GM21576 (cell line): ENCODE measurements around the gene RHOD.

ENCODE experiments used
- ATAC-seq: cut with Tn5 transposase; IDR thresholded peaks from one replicate; pipeline ENCODE4 v1.9.1; 2021; ENCODE audit warnings: mild to moderate bottlenecking, moderate library complexity; ENCODE audit not compliant: unreplicated experiment

The RHOD gene

GRCh38 chr11:67056267-67057204 lies at the start of gene RHOD:
RHOD (plus strand) TSS chr11:67056847; CDS start chr11:67056903, 56 bp downstream.
- no peak for ATAC-seq

- ATAC-seq = no peak
Measured at GRCh38 chr11:67007126-67007525, 49.5 kb upstream of the RHOD start.

GRCh38 chr11:67010296-67010905 lies 46.2 kb upstream of the RHOD start:
- no peak for ATAC-seq

- no peak for ATAC-seq
Measured at GRCh38 chr11:67013511-67014045, 43.1 kb upstream of the RHOD start.

GRCh38 chr11:67014343-67014742 lies 42.3 kb upstream of the RHOD start:
- no peak for ATAC-seq

GRCh38 chr11:67015048-67015447 lies 41.6 kb upstream of the RHOD start:
- no peak for ATAC-seq

GRCh38 chr11:67016550-67016949 lies 40.1 kb upstream of the RHOD start:
- ATAC-seq = no peak

GRCh38 chr11:67020949-67021348 lies 35.7 kb upstream of the RHOD start:
- no peak for ATAC-seq

- no peak for ATAC-seq
Measured at GRCh38 chr11:67022341-67022933, 34.2 kb upstream of the RHOD start.

- no peak for ATAC-seq
Measured at GRCh38 chr11:67022961-67023956, 33.4 kb upstream of the RHOD start, which contains the start of gene SYT12. SYT12 (plus strand) TSS chr11:67023134; CDS start chr11:67030145, 7,011 bp downstream.

- ATAC-seq = no peak
Measured at GRCh38 chr11:67023957-67024353, 32.7 kb upstream of the RHOD start.

- no peak for ATAC-seq
Measured at GRCh38 chr11:67024410-67024809, 32.2 kb upstream of the RHOD start.

- no peak for ATAC-seq
Measured at GRCh38 chr11:67024966-67025365, 31.7 kb upstream of the RHOD start.

GRCh38 chr11:67025750-67026149 lies 30.9 kb upstream of the RHOD start:
- ATAC-seq = no peak

- no peak for ATAC-seq
Measured at GRCh38 chr11:67026941-67027340, 29.7 kb upstream of the RHOD start.

GRCh38 chr11:67027483-67027930 lies 29.1 kb upstream of the RHOD start:
- ATAC-seq = no peak

GRCh38 chr11:67027943-67028542 lies 28.6 kb upstream of the RHOD start:
- ATAC-seq = peak; percentile 51

GRCh38 chr11:67029146-67029545 lies 27.5 kb upstream of the RHOD start:
- ATAC-seq = no peak

GRCh38 chr11:67030976-67031375 lies 25.7 kb upstream of the RHOD start:
- no peak for ATAC-seq
